Activated CD4-positive, alpha-beta T cell treated with anti-CD3 and anti-CD28 coated beads for 4 hours (primary cell): Measurements from ENCODE around the gene SLC39A2.
"Not testable (repeated sequence)": the region's sequence is repeated elsewhere in the genome, so short reads cannot be mapped to it uniquely, and the experiment has no call there.

Experiments
- DNase-seq, 2 donors: peaks; one replicate each; pipeline ENCODE4 v3.0.0-alpha.2; 2020

SLC39A2 gene

GRCh38 chr14:20998674-20999366, at the start of gene SLC39A2:
Gene SLC39A2, plus strand, starts transcription at chr14:20999293. Its CDS starts 154 bp downstream, at chr14:20999447.
- DNase-seq = no peak

- DNase-seq = not testable (repeated sequence)
Observed at GRCh38 chr14:20954736-20955537, 44.2 kb upstream of the SLC39A2 start, which contains the start of gene RNASE2. Gene RNASE2, plus strand, starts transcription at chr14:20955487. Its CDS starts 285 bp downstream, at chr14:20955772.

GRCh38 chr14:20955538-20955873, 43.6 kb upstream of the SLC39A2 start:
- not testable (repeated sequence) for DNase-seq

GRCh38 chr14:20956376-20956976, 42.6 kb upstream of the SLC39A2 start:
- no peak for DNase-seq

- not testable (repeated sequence) for DNase-seq
Observed at GRCh38 chr14:20958946-20959345, 40.1 kb upstream of the SLC39A2 start.

GRCh38 chr14:20969336-20969735, 29.8 kb upstream of the SLC39A2 start:
- DNase-seq = no peak

- DNase-seq = no peak
Observed at GRCh38 chr14:20970647-20970982, 28.5 kb upstream of the SLC39A2 start.

GRCh38 chr14:20970983-20971704, 27.9 kb upstream of the SLC39A2 start:
- DNase-seq = peak; percentile 69

GRCh38 chr14:20971705-20972021, 27.4 kb upstream of the SLC39A2 start:
- DNase-seq = no peak

GRCh38 chr14:20973501-20973900, 25.6 kb upstream of the SLC39A2 start:
- no peak for DNase-seq

- no peak for DNase-seq
Observed at GRCh38 chr14:20976291-20976690, 22.8 kb upstream of the SLC39A2 start.

GRCh38 chr14:20978687-20979086, 20.4 kb upstream of the SLC39A2 start:
- no peak for DNase-seq

GRCh38 chr14:20980906-20981305, 18.2 kb upstream of the SLC39A2 start:
- DNase-seq = no peak

GRCh38 chr14:20982646-20983369, 16.3 kb upstream of the SLC39A2 start:
- no peak for DNase-seq

GRCh38 chr14:20985650-20986049, 13.4 kb upstream of the SLC39A2 start:
- DNase-seq = not testable (repeated sequence)

- no peak for DNase-seq
Observed at GRCh38 chr14:20986811-20987210, 12.3 kb upstream of the SLC39A2 start.

- DNase-seq = no peak
Observed at GRCh38 chr14:20988717-20989470, 10.2 kb upstream of the SLC39A2 start.

GRCh38 chr14:20989471-20989786, 9.7 kb upstream of the SLC39A2 start:
- no peak for DNase-seq

- peak; percentile 75 to 80 for DNase-seq
Observed at GRCh38 chr14:20989787-20990600, 9.1 kb upstream of the SLC39A2 start, which contains the start of gene METTL17. Gene METTL17, plus strand, starts transcription at chr14:20989980. Its CDS starts 23 bp downstream, at chr14:20990003.

- DNase-seq = no peak
Observed at GRCh38 chr14:20996521-20996920, 2.6 kb upstream of the SLC39A2 start.

GRCh38 chr14:20997115-20997514, 2.0 kb upstream of the SLC39A2 start:
- no peak for DNase-seq
